Left colon (tissue), 2 donors: ENCODE data around the gene AKR1C3. TPM values are rescaled to one million over a fixed set of nuclear protein-coding genes. Genes with fewer than 3 reads are reported as not detected.
"Not testable (repeated sequence)": the region's sequence is repeated elsewhere in the genome, so short reads cannot be mapped to it uniquely, and the experiment has no call there.

Experiments
- ATAC-seq: fragments of 200-7000 bp; cut with Tn5 transposase; one replicate; pipeline ENCODE4 v1.9.1; 2020; ENCODE audit warnings: mild to moderate bottlenecking, moderate library complexity
- DNase-seq, 2 donors: peaks; one replicate each; pipeline ENCODE4 v3.0.0-alpha.2; 2020
- intact Hi-C, 2 donors: fragments of 100-400 bp; cut with DNase I in 1 of 2; cut with micrococcal nuclease in 1 of 2; formaldehyde crosslinking; loops; one replicate each; pipeline versions ENCODE4 v1.11.2 to v1.14.0; 2022; cut with DNase I, micrococcal nuclease
- total RNA-seq, 2 donors: library from RNA; stranded (reverse); fragmentation: NEBNext Ultra II Directional; extraction: Animal tissue kit (Norgen Biotek cat#: 25700); gene quantifications; one replicate each; pipeline ENCODE4 v1.2.1, GENCODE V29; 2021
- donor health status: DM: no; HTN: no; CAD: no.
- donor health status: DM: yes; HTN: yes; CAD: no.

The AKR1C3 gene
- total RNA-seq, 2 donors from 2014 or later = 173 to 682 TPM

DNA sequence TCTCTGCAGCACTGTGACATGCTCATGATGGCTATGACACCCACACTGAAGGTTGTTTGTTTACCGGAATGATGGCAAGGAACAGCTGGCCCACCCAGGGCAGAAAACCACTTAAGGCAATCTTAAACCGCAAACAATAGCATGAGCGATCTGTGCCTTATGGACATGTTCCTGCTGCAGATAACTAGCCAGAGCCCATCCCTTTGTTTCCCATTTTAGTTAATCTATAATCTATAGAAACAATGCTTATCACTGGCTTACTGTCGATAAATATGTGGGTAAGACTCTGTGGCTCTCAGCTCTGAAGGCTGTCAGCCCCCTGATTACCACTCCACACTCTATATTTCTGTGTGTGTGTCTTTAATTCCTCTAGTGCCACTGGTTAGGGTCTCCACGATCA lies 25.8 kb downstream of the AKR1C3 start:
- ATAC-seq, DNase-seq, intact Hi-C loops: not testable (repeated sequence)

DNA sequence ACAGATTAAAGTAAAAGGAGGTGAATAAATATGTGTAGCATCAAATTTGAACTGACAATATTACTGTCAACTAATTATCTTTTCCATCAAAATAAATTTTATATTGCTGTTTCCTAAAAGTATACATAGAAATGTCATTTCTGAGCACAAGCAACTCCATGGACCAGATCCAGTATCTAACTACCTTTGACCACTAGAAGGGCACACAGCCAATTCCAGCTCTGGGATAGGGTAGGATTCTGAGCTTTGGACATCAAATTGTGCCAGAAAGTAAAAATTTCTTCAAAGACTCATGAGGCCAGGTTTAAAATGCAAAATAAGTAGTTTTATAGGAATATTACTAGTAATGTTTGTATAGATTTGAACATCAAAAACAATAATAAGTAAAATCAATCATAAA lies 29.7 kb downstream of the AKR1C3 start:
- DNase-seq (no peak), ATAC-seq (no peak)
- intact Hi-C loops = no loop called here

DNA sequence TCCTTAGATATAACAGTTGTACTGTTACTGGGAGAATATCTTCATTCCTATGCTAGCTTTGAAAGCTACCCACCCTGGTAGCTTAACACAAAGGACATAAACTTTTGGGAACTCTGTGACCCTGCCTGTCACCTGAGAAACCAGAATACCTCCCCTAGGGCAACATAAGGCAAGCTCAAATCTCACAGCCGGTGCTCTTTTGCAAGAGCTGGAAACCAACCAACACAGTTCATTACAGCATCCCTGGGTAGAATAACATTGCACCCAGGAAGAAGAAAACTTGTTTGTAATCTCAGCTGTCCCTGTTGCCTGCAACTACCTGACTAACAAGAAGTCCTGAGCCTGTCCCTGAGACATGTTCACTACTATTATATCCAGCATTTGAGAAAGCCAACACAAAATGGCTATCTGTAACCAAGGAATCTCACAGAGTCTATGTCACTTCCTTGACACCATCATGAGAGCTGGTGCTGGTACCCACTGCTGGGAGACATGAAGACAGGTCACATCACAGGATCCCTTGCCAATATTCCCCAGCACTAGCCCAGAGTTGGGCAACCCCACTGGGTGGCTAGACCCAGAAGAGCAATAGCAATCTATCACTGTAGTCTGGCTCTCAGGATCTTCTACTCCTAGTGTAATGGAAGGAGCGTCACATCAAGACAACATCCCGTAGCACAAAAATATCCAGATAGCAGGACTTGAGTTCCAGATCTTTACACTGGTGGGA lies 31.3 kb downstream of the AKR1C3 start:
- intact Hi-C loops = no loop called here
- no peak for DNase-seq
- no peak for ATAC-seq

DNA sequence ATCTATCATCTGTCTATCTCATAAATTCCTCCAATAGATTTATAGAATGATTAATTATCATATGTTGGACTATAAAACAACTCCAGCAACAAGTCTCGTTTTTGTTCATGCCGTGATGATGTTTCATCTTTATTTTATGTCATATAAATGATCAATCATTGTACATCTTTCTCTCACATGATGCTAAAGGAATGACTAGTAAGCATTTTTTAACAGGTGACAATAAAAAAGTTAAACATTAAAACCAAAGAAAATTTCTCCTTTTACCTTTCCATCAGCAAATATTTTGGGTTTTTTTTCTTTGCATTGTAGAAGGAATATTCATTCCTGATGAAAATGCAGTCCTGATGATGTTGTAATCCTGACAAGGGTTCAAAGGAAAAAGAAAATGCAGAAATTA lies 41.4 kb downstream of the AKR1C3 start:
- ATAC-seq = no peak
- no peak for DNase-seq
- intact Hi-C loops = no loop called here

DNA sequence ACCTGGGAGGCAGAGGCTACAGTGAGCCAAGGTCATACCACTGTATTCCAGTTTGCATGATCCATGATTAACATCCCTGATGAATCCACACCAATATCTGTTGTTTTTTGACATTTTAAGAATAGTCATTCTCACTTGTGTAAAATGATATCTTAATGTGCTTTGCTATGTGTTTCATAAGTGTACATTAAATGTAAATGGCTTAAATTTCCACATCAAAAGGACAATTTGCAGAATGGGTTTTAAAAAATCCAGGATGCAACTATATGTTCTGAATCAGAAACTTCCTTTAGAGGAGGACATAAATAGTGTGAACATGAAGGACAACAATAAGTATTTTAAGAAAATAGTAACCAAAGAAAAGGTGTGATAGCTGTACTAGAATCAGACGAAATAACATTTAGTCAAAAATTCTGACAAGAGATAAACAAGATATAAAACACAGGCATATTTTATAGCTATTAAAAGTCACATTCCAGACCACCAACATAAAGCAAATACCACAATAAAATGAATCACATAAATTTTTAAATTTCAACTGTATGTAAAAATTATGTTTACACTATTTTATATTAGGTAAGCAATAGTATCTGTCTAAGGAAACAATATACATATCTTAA lies 42.4 kb downstream of the AKR1C3 start:
- ATAC-seq (no peak), DNase-seq (no peak)
- intact Hi-C loops = no loop called here

DNA sequence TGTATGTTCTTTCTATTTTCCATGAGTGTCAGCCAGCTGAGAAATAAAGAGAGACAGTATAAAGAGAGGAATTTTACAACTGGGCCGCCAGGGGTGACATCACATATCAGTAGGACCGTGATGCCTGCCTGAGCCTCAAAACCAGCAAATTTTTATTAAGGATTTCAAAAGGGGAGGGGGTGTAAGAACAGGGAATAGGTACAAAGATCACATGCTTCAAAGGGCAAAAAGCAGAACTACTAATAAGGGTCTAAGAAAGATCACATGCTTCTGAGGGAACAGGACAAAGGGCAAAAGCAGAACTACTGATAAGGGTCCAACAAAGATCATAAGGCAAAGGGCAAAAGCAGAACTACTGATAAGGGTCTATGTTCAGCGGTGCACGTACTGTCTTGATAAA lies 43.5 kb downstream of the AKR1C3 start:
- intact Hi-C loops, DNase-seq, ATAC-seq: not testable (repeated sequence)

DNA sequence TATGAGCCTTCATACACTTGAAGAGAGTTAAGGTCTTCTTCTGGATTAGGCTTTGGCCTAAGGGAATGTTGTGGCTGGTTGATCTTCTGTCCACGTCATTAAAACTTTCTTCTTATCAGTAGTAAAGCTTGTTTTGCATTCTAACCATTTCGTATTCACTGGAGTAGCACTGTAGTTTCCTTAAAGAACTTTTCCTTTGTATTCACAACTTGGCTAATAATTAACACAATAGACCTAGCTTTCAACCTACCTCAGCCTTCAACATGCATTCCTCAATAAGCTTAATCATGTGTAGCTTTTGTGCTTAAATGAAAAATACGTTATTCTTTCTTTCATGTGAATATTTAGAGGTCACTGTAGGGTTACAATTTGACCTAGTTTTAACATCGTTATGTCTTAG lies 48.0 kb downstream of the AKR1C3 start:
- no peak for DNase-seq
- ATAC-seq = peak; percentile 76
- intact Hi-C loops = no loop called here

DNA sequence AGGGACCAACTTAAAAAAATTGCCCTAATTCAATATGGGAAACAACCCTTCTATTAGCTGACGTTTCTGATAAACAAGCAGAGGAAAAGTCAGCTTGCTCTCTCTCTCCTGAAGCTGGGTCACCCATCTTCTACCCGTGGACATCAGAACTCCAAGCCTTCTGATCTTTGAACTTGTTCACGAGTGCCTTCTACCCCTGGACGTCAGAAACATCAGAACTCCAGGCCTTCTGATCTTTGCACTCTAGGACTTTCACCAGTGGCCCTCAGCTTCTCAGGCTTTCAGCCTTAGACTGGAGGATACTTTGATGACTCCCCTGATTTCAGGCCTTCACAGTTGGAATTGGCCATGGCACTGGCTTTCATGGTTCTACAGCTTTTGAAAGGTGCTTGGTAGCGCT lies 48.9 kb downstream of the AKR1C3 start:
- ATAC-seq (no peak), DNase-seq (no peak)

DNA sequence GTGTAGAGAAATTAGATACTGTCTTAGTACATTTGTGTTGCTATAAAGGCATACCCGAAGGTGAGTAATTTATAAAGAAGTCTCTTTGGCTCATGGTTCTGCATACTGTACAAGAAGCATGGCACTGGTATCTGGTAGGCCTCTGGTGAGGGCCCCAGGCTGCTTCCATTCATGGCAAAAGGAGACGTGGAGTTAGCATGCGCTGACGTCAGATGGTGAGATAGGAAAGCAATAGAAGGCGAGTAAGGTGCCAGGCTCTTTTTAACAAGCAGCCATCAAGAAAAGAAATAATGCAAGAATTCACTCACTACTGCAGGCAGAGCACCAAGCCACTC lies 52.7 kb downstream of the AKR1C3 start:
- intact Hi-C loops = no loop called here
- peak; percentile 30 to 33 for DNase-seq
- ATAC-seq = no peak

More for the DNA sequence above, 48.9 kb downstream of the AKR1C3 start:
- intact Hi-C loops = no loop called here

DNA sequence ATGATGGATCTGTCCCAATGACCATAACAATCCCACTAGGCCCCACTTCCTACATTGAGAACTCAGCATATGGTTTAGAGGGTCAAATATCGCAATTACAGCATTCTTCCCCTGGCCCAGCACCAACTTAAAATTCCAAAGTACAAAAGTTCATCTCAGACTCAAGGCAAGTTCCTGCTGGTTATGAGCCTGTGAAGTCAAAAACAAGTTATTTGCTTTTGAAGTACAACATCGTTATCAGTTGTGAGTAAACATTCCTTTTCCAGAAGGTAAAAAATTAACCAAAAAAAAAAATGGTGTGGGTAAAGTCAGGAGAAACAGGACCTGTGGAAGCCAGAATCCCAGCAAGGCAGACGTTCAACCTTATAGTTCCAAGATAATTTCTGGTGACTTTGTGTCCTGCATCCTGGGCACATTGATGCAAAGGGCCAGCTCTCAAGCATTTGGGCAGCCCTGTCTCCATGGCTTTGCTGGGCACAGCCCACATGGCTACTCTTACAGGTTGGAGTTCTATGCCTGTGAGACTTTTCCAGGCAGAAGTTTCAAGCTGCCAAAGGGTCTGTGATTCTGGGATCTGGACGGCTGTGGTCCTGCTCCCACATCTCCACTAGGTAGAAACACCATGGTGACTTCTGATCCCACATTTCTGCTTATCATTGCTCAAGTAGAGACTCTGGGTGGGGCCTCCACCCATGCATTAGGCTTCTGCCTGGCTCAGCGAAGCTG lies 53.2 kb downstream of the AKR1C3 start:
- intact Hi-C loops = no loop called here
- DNase-seq = peak; percentile 24 to 29
- peak; percentile 89 for ATAC-seq

DNA sequence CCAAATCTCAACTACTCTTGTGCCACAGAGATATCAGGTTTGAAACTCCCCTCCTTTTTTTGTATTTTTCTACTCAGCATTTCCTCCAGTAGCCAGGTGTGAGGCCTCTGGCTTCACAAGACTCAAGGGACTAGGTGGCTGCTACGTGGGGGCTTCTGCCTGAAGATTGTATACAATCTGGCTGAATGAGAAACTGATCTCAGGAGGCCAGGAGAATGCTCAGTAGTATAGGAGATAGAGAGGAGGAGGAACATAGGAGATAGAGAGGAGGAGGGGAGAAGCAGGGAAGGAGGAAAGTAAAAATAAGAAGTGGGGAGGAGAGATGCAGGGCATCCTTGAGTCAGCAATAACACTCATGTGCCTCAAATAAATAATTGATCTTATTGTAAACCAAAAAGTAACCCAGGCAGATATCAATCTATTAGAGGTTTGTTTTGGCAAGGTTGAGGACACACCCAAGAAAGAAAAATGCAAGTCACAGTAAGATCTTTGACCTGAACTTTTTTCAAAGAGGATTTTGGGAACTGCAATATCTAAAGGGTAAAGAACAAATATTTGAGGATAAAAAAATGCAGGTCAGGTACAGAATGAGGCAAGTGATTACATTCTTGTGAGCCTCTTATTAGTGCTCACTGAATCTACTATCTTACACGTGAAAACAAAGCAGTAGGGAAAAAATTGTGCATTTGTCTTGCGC lies 53.9 kb downstream of the AKR1C3 start:
- DNase-seq (no peak), ATAC-seq (peak; percentile 31)
- intact Hi-C loops = no loop called here

DNA sequence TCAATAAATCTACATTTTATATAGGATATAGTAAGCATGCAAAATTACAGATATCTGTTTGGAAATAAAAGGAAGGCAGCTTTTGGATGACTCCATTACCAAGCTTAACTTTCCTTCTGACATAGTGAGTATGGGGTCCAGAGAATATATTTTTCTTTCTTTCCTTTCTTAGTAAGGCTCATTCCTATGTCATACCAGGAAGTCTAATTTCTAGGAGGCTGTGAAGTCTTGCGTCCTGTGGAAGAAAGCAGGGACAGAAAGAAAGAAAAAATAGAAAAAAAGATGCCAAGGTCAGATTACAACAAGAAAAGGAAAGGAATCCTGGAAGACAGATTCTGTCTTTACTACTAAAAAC lies 54.4 kb downstream of the AKR1C3 start:
- no peak for DNase-seq
- intact Hi-C loops = no loop called here
- ATAC-seq = no peak

DNA sequence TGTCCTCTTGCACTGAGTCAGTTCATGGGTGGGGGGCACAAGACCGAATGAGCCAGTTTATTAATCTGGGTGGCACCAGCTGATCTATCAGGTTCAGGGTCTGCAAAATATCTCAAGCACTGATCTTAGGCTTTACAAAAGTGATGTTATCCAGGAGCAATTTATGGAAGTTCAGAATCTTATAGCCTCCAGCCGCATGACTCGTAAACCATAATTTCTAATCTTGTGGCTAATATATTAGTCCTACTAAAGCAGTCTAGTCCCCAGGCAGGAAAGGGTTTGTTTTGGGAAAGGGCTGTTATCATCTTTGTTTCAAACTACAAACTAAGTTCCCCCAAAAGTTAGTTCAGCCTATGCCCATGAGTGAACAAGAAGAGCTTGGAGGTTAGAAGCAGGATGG lies 56.9 kb downstream of the AKR1C3 start:
- intact Hi-C loops = no loop called here
- DNase-seq (no peak), ATAC-seq (no peak)

DNA sequence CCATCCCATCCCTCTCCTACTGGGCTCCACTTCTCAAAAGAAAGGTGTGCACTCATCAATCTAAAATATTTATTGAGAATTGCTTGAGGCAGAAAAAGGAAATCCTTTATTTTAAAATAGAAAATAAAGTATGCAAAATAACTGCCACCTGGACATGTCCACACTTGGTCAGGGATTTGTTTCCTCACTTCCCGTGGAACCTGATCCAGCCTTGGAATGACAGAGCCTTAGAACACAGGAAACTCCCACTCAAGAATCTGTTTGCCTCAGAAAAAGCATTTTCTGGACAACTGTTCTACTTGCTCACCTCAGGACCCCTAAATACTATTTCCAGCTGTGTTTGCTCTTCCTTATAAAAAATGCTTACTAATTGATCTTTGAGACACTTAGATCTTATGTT lies 61.7 kb downstream of the AKR1C3 start:
- ATAC-seq (no peak), DNase-seq (no peak)
- intact Hi-C loops = no loop called here

Other genes starting within 250 kb of the AKR1C3 start
- gene AKR1C1, start 131.0 kb upstream of the AKR1C3 start, total RNA-seq = 10 to 100 TPM; 12.8 to 88.1 TPM
- 10 to 100 TPM; 18.8 to 65.4 TPM for gene AKR1C2, start 90.6 kb upstream of the AKR1C3 start, total RNA-seq
- not detected for gene AKR1C8, start 90.7 kb downstream of the AKR1C3 start, total RNA-seq
- gene AKR1C4, start 102.4 kb downstream of the AKR1C3 start, total RNA-seq = not detected